Parathyroid adenoma (tissue), 2 donors: Measurements from ENCODE around the gene AVL9.
"Not testable (repeated sequence)": the region's sequence is repeated elsewhere in the genome, so short reads cannot be mapped to it uniquely, and the experiment has no call there.

Experiments used
- H2AFZ ChIP-seq: fragments of 300-600 bp; sonication (generic); one replicate; pipeline ENCODE4 v1.7.0; 2017; ENCODE audit warnings: antibody characterized with exemption, mild to moderate bottlenecking
- H3K27ac ChIP-seq: fragments of 300-600 bp; sonication (generic); one replicate; pipeline ENCODE4 v1.7.0; 2017
- H3K27me3 ChIP-seq: fragments of 300-600 bp; sonication (generic); one replicate; pipeline ENCODE4 v1.7.0; 2017; ENCODE audit warnings: low read length; ENCODE audit not compliant: control insufficient read depth, insufficient read depth
- H3K36me3 ChIP-seq: fragments of 300-600 bp; sonication (generic); one replicate; pipeline ENCODE4 v1.7.0; 2017; ENCODE audit warnings: low read length; ENCODE audit not compliant: control insufficient read depth, insufficient read depth
- H3K4me1 ChIP-seq: fragments of 300-600 bp; sonication (generic); one replicate; pipeline ENCODE4 v1.7.0; 2017; ENCODE audit warnings: control low read depth
- H3K4me2 ChIP-seq: fragments of 300-600 bp; sonication (generic); one replicate; pipeline ENCODE4 v1.7.0; 2017; ENCODE audit warnings: low read length
- H3K4me3 ChIP-seq: fragments of 300-600 bp; sonication (generic); one replicate; pipeline ENCODE4 v1.7.0; 2017; ENCODE audit warnings: low read depth, low read length
- H3K79me2 ChIP-seq: fragments of 300-600 bp; sonication (generic); one replicate; pipeline ENCODE4 v1.7.0; 2017; ENCODE audit warnings: control low read depth
- H3K9ac ChIP-seq: fragments of 300-600 bp; sonication (generic); one replicate; pipeline ENCODE4 v1.7.0; 2017; ENCODE audit warnings: mild to moderate bottlenecking
- H3K9me3 ChIP-seq: fragments of 300-600 bp; sonication (generic); one replicate; pipeline ENCODE4 v1.7.0; 2017; ENCODE audit warnings: low read length; ENCODE audit not compliant: control insufficient read depth
- CTCF ChIP-seq: fragments of 300-600 bp; sonication (generic); IDR thresholded peaks from one replicate; pipeline ENCODE4 v1.7.0; 2017; ENCODE audit warnings: antibody characterized with exemption, mild to moderate bottlenecking
- donor health status: primary hyperparathyroidism.

AVL9 gene

GRCh38 chr7:32459788-32460187, 35.5 kb upstream of the AVL9 start:
- H3K9ac ChIP-seq: no peak overlapping the region
- no peak overlapping the region for H3K27ac ChIP-seq
- no peaks in the 10 kb centered on the region for H3K4me1 ChIP-seq
- TF ChIP-seq CTCF: no peak
- H3K36me3 ChIP-seq: no peaks in the 10 kb centered on the region
- no peaks in the 10 kb centered on the region for H3K79me2 ChIP-seq
- no peak overlapping the region for H3K4me2 ChIP-seq
- no peaks in the 10 kb centered on the region for H3K27me3 ChIP-seq
- no peaks in the 10 kb centered on the region for H3K9me3 ChIP-seq
- H2AFZ ChIP-seq: no peak overlapping the region
- no peak overlapping the region for H3K4me3 ChIP-seq

DNA sequence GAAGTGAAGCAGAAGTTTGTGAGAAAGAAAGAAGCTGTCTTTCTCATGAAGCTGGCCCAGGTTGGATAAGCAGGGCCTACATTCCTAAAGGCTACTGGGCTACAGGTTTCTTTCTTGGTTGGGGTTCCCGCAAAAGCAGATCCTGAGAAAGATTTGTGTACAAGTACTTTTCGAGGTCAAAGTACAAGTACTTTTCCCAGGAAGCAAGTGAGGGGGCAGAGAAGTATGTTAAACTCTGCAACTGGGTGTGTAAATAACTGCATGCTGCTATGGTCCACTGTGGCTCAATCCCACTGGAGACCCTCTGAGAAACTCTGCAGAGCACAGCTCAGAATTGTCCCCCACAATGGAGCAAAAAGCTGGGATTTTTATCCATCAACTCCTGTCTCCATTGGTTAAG, 33.8 kb upstream of the AVL9 start:
- Histone ChIP-seq H2AFZ (no peak overlapping the region), H3K79me2 (no peaks in the 10 kb centered on the region), H3K4me3 (no peak overlapping the region), H3K27me3 (no peaks in the 10 kb centered on the region), H3K9me3 (no peaks in the 10 kb centered on the region), H3K9ac (no peak overlapping the region), H3K27ac (no peak overlapping the region), H3K4me1 (no peaks in the 10 kb centered on the region), H3K4me2 (no peak overlapping the region), H3K36me3 (no peaks in the 10 kb centered on the region)
- TF ChIP-seq CTCF: no peak

GRCh38 chr7:32462451-32462850, 32.8 kb upstream of the AVL9 start:
- Histone ChIP-seq H3K4me1 (no peaks in the 10 kb centered on the region), H3K36me3 (no peaks in the 10 kb centered on the region), H3K4me2 (no peak overlapping the region), H3K79me2 (no peaks in the 10 kb centered on the region), H3K9me3 (no peaks in the 10 kb centered on the region), H3K27me3 (no peaks in the 10 kb centered on the region), H3K9ac (no peak overlapping the region), H3K4me3 (no peak overlapping the region), H3K27ac (no peak overlapping the region), H2AFZ (no peak overlapping the region)
- TF ChIP-seq CTCF: no peak

DNA sequence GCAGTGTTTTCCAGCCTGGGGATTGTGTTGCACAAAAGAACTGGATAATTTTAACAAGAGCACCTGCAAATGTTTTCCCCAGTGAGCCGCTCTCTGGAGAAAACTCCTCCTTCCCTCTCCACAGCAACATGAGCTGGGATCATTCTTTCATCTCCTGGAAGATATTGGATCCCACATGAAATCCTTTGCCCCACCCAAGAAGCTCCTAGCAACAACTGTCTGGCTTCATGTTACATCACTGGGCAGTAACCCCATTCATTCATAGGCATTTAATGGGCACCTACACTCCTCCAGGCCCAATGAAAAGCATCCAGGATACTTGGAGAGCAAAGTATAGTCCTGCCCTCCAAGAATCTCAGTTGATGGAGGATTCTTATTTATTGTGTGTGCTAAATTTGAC, 32.3 kb upstream of the AVL9 start:
- no peaks in the 10 kb centered on the region for H3K27me3 ChIP-seq

GRCh38 chr7:32464641-32465416, 30.5 kb upstream of the AVL9 start:
- H3K4me2 ChIP-seq, H3K36me3 ChIP-seq, H3K79me2 ChIP-seq, H3K4me3 ChIP-seq, H3K27me3 ChIP-seq, H3K4me1 ChIP-seq, H2AFZ ChIP-seq, H3K27ac ChIP-seq, H3K9me3 ChIP-seq, H3K9ac ChIP-seq: not testable (repeated sequence)

More for the DNA sequence above, 32.3 kb upstream of the AVL9 start:
- H3K27ac ChIP-seq: no peak overlapping the region
- H2AFZ ChIP-seq: no peak overlapping the region
- no peaks in the 10 kb centered on the region for H3K36me3 ChIP-seq
- no peaks in the 10 kb centered on the region for H3K79me2 ChIP-seq
- H3K9ac ChIP-seq: no peak overlapping the region
- H3K4me3 ChIP-seq: no peak overlapping the region
- no peaks in the 10 kb centered on the region for H3K4me1 ChIP-seq
- H3K4me2 ChIP-seq: no peak overlapping the region
- no peak for TF ChIP-seq CTCF
- H3K9me3 ChIP-seq: no peaks in the 10 kb centered on the region

- not testable (repeated sequence) for H3K4me1 ChIP-seq, H2AFZ ChIP-seq, H3K4me2 ChIP-seq, H3K27ac ChIP-seq, H3K9me3 ChIP-seq, H3K27me3 ChIP-seq, H3K4me3 ChIP-seq, H3K79me2 ChIP-seq, H3K36me3 ChIP-seq, H3K9ac ChIP-seq
Observed at GRCh38 chr7:32470004-32470403, 25.3 kb upstream of the AVL9 start.
